Naive thymus-derived CD4-positive, alpha-beta T cell (primary cell): Measurements from ENCODE around the gene SCGB2A2. TPM values are rescaled to one million over a fixed set of nuclear protein-coding genes. Genes with fewer than 3 reads are reported as not detected.

ENCODE experiments used
- ATAC-seq: fragments of 150-1000 bp; cut with Tn5 transposase; 2 replicates; pipeline ENCODE4 v1.10.0; 2021; ENCODE audit warnings: mild to moderate bottlenecking, moderate library complexity
- CTCF ChIA-PET: fragments of 350-600 bp; sonication (Branson Sonifier 250); formaldehyde crosslinking; loops from one replicate; lab custom pipeline; 2021; ENCODE audit warnings: antibody characterized with exemption; lab: Charles Lee
- POLR2A ChIA-PET: fragments of 350-600 bp; sonication (Branson Sonifier 250); formaldehyde crosslinking; loops from one replicate; lab custom pipeline; 2021; ENCODE audit warnings: antibody characterized with exemption, inconsistent platforms; lab: Charles Lee
- DNase-seq, 9 donors: peaks; one replicate each; pipeline versions ENCODE4 v3.0.0 to v3.0.0-alpha.2; 2020 to 2022; ENCODE audit warnings: mixed read lengths in 1 of 9
- H3K27ac ChIP-seq: one replicate; pipeline ENCODE4 v1.7.0; 2013; ENCODE audit warnings: mild to moderate bottlenecking, low read depth, low read length, moderate library complexity
- H3K27me3 ChIP-seq, 2 donors: one replicate each; pipeline ENCODE4 v1.7.0; 2013; ENCODE audit warnings: low read length in 2 of 2, mild to moderate bottlenecking in 2 of 2, moderate library complexity in 2 of 2; ENCODE audit not compliant: control insufficient read depth in 2 of 2, insufficient read depth in 2 of 2
- H3K36me3 ChIP-seq, 3 experiments: 1 replicate in 2 of 3; 2 replicates in 1 of 3; pipeline ENCODE4 v1.7.0; 2013; ENCODE audit warnings: low read length in 3 of 3, mild to moderate bottlenecking in 3 of 3, moderate library complexity in 1 of 3; ENCODE audit not compliant: insufficient read depth in 3 of 3, control insufficient read depth in 2 of 3
- H3K4me1 ChIP-seq, 2 donors: one replicate each; pipeline ENCODE4 v1.7.0; 2013; ENCODE audit warnings: low read length in 2 of 2, mild to moderate bottlenecking in 2 of 2, moderate library complexity in 1 of 2; ENCODE audit not compliant: control insufficient read depth in 2 of 2, insufficient read depth in 2 of 2
- H3K4me3 ChIP-seq: 2 replicates; pipeline ENCODE4 v1.7.0; 2013; ENCODE audit warnings: mild to moderate bottlenecking, low read length
- H3K9me3 ChIP-seq, 3 experiments: 1 replicate in 2 of 3; 2 replicates in 1 of 3; pipeline ENCODE4 v1.7.0; 2013; ENCODE audit warnings: low read length in 3 of 3; ENCODE audit not compliant: control insufficient read depth in 2 of 3
- H3K27ac Mint-ChIP-seq, 9 donors: one replicate each; pipeline ENCODE4 v1.8.0; 2020 to 2022; ENCODE audit warnings: mixed read lengths in 9 of 9, mild to moderate bottlenecking in 8 of 9, moderate library complexity in 5 of 9, inconsistent platforms in 2 of 9
- H3K27me3 Mint-ChIP-seq, 5 donors: one replicate each; pipeline ENCODE4 v1.8.0; 2021 to 2022; ENCODE audit warnings: mixed read lengths in 5 of 5, mild to moderate bottlenecking in 1 of 5
- H3K36me3 Mint-ChIP-seq, 5 donors: one replicate each; pipeline ENCODE4 v1.8.0; 2020 to 2022; ENCODE audit warnings: mixed read lengths in 5 of 5, mild to moderate bottlenecking in 3 of 5, inconsistent platforms in 1 of 5
- H3K4me1 Mint-ChIP-seq, 7 donors: one replicate each; pipeline ENCODE4 v1.8.0; 2020 to 2022; ENCODE audit warnings: mixed read lengths in 7 of 7, mild to moderate bottlenecking in 3 of 7, inconsistent platforms in 1 of 7
- H3K4me3 Mint-ChIP-seq, 10 donors: one replicate each; pipeline ENCODE4 v1.8.0; 2020 to 2022; ENCODE audit warnings: mild to moderate bottlenecking in 10 of 10, mixed read lengths in 10 of 10, moderate library complexity in 6 of 10, inconsistent platforms in 2 of 10
- H3K9me3 Mint-ChIP-seq, 11 donors: one replicate each; pipeline ENCODE4 v1.8.0; 2020 to 2022; ENCODE audit warnings: mixed read lengths in 11 of 11, mild to moderate bottlenecking in 4 of 11, inconsistent platforms in 1 of 11, moderate library complexity in 1 of 11
- intact Hi-C, 2 donors: fragments of 100-400 bp; cut with micrococcal nuclease; formaldehyde crosslinking; loops; one replicate each; pipeline ENCODE4 v1.15.1; 2023
- polyA plus RNA-seq, 2 donors: library from polyadenylated mRNA; unstranded; fragments of 300-500 nt; fragmentation: Illumina TruSeq; gene quantifications; one replicate each; pipeline ENCODE4 v1.2.3, GENCODE V29; 2021
- total RNA-seq, 6 experiments: library from RNA in 5 of 6; stranded (reverse) in 5 of 6; gene quantifications; 1 replicate in 5 of 6; 2 replicates in 1 of 6; pipeline ENCODE4 v1.2.3 and lab custom pipeline; 2021 to 2026

SCGB2A2 gene
- not detected for total RNA-seq
- not detected for polyA plus RNA-seq
- total RNA-seq (lab: John Stamatoyannopoulos, UW) = not detected

DNA sequence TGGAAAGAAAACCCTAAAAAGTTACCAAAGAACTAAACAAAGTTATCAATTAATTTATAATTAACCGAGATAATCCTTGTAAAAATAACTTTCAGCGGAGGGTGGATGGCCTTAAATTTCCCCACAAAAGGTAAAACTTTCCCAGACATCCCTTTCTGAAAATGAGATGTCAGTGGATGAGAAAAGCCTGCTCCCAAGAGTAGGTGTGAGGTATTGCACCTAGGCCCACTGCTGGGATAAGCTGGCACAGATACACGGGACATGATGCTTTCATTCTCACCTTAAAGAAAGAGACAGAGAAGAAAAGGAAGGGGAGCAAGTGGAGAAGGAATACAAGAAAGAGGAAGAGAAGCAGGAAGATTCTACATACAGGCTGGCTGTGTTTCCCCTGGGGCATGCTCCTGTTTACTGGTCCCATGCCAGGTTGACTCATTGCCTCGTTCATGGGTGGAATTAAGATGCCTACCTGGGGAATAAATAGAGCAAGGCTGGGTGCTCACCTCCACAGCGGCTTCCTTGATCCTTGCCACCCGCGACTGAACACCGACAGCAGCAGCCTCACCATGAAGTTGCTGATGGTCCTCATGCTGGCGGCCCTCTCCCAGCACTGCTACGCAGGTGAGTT lies at the start of gene SCGB2A2:
TSS of gene SCGB2A2 (plus strand) at position 505 of the 625 bp plus-strand sequence. CDS start at position 564, 59 bp downstream.
- no peak within 1 kb of the TSS for H3K27ac ChIP-seq
- intact Hi-C loops = no loop called here
- Mint-ChIP-seq H3K4me3 (no peak within 1 kb of the TSS), H3K27me3 (peaks cover 6 to 13% (median 12%) of the 10 kb centered on the region in 5 donors), H3K27ac (no peak within 1 kb of the TSS), H3K36me3 (no peaks in the 10 kb centered on the region), H3K9me3 (no peaks in the 10 kb centered on the region), H3K4me1 (no peaks in the 10 kb centered on the region)
- no peak within 1 kb of the TSS for H3K4me3 ChIP-seq
- ChIA-PET POLR2A (no interaction called here), CTCF (no interaction called here)
- no peaks in the 10 kb centered on the region for H3K27me3 ChIP-seq
- H3K4me1 ChIP-seq = no peaks in the 10 kb centered on the region
- ATAC-seq = no peak
- no peaks in the 10 kb centered on the region for H3K36me3 ChIP-seq
- no peaks in the 10 kb centered on the region for H3K9me3 ChIP-seq
- DNase-seq = no peak

- Histone ChIP-seq H3K4me1 (no peaks in the 10 kb centered on the region), H3K27me3 (no peaks in the 10 kb centered on the region), H3K4me3 (no peak overlapping the region), H3K27ac (no peak overlapping the region), H3K36me3 (no peaks in the 10 kb centered on the region), H3K9me3 (peaks cover 0 to 29% (median 14%) of the 10 kb centered on the region in 3 experiments)
- H3K4me3 Mint-ChIP-seq = no peak overlapping the region
- CTCF ChIA-PET = no interaction called here
- POLR2A ChIA-PET = no interaction called here
- intact Hi-C loops = no loop called here
- peaks cover 0 to 9% (median 5%) of the 10 kb centered on the region in 5 donors for H3K36me3 Mint-ChIP-seq
- no peaks in the 10 kb centered on the region for H3K4me1 Mint-ChIP-seq
- ATAC-seq (no peak), DNase-seq (no peak)
- peaks cover 5 to 25% (median 20%) of the 10 kb centered on the region in 5 donors for H3K27me3 Mint-ChIP-seq
- H3K9me3 Mint-ChIP-seq = peaks cover 12 to 60% (median 33%) of the 10 kb centered on the region in 11 donors
- no peak overlapping the region for H3K27ac Mint-ChIP-seq
Observed at GRCh38 chr11:62221498-62221897, 48.5 kb upstream of the SCGB2A2 start.

DNA sequence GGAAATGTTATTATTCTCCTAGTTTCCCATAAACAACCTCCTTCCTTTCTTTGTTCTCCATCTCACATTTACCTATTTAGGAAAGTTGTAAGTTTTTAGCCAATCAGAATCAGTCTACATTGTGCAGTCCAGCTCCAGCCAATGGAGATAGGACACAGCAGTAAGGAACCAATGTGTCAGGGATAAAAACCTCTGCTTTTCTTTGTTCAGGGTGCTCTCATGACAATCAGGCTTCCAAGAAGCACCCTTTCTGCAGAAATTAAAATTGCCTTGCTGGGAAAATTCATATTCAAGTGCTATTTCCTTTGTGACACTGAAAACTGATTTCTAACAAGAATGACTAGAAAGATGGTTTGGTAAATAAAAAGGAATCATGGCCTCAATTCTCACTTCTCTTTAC lies 46.9 kb upstream of the SCGB2A2 start:
- H3K27me3 ChIP-seq = no peaks in the 10 kb centered on the region
- intact Hi-C loops = no loop called here
- ChIA-PET CTCF (interaction anchor here (0.7 kb wide), 1 partner anchor 661 kb away, joined by 4 read pairs; no protein-coding TSS in a partner anchor), POLR2A (no interaction called here)
- no peak overlapping the region for H3K4me3 ChIP-seq
- H3K27ac ChIP-seq = no peak overlapping the region
- Mint-ChIP-seq H3K4me3 (no peak overlapping the region), H3K27me3 (peaks cover 5 to 18% (median 14%) of the 10 kb centered on the region in 5 donors), H3K9me3 (peaks cover 12 to 60% (median 33%) of the 10 kb centered on the region in 11 donors), H3K27ac (no peak overlapping the region), H3K4me1 (no peaks in the 10 kb centered on the region), H3K36me3 (peaks cover 0 to 9% (median 5%) of the 10 kb centered on the region in 5 donors)
- H3K4me1 ChIP-seq = no peaks in the 10 kb centered on the region
- H3K36me3 ChIP-seq = no peaks in the 10 kb centered on the region
- DNase-seq = no peak
- ATAC-seq = no peak
- H3K9me3 ChIP-seq = peaks cover 0 to 29% (median 14%) of the 10 kb centered on the region in 3 experiments

- intact Hi-C loops = loop anchor here (2.0 to 5.0 kb wide), 2 partner anchors 77 to 79 kb away; no protein-coding TSS in a partner anchor
- H3K27ac ChIP-seq = no peak overlapping the region
- ATAC-seq (no peak), DNase-seq (no peak)
- ChIA-PET CTCF (interaction anchor here (0.6 kb wide), 1 partner anchor 77 kb away, joined by 3 read pairs; no protein-coding TSS in a partner anchor), POLR2A (no interaction called here)
- Mint-ChIP-seq H3K27me3 (peaks cover 21 to 51% (median 37%) of the 10 kb centered on the region in 5 donors), H3K4me3 (no peak overlapping the region), H3K36me3 (no peaks in the 10 kb centered on the region), H3K4me1 (no peaks in the 10 kb centered on the region), H3K9me3 (no peaks in the 10 kb centered on the region), H3K27ac (no peak overlapping the region)
- H3K4me3 ChIP-seq = no peak overlapping the region
- no peaks in the 10 kb centered on the region for H3K9me3 ChIP-seq
- no peaks in the 10 kb centered on the region for H3K4me1 ChIP-seq
- H3K36me3 ChIP-seq = no peaks in the 10 kb centered on the region
- H3K27me3 ChIP-seq = no peaks in the 10 kb centered on the region
Observed at GRCh38 chr11:62233730-62234129, 36.2 kb upstream of the SCGB2A2 start.

GRCh38 chr11:62236187-62236586 lies 33.8 kb upstream of the SCGB2A2 start:
- no peak overlapping the region for H3K4me3 ChIP-seq
- intact Hi-C loops = no loop called here
- ATAC-seq (no peak), DNase-seq (no peak)
- no peak overlapping the region for H3K27ac ChIP-seq
- no peaks in the 10 kb centered on the region for H3K36me3 ChIP-seq
- H3K27ac Mint-ChIP-seq = no peak overlapping the region
- H3K4me3 Mint-ChIP-seq = no peak overlapping the region
- POLR2A ChIA-PET = no interaction called here
- peaks cover 21 to 58% (median 54%) of the 10 kb centered on the region in 5 donors for H3K27me3 Mint-ChIP-seq
- no peaks in the 10 kb centered on the region for H3K9me3 ChIP-seq
- no peaks in the 10 kb centered on the region for H3K4me1 Mint-ChIP-seq
- peaks cover 0 to 3% (median 0%) of the 10 kb centered on the region in 5 donors for H3K36me3 Mint-ChIP-seq
- H3K9me3 Mint-ChIP-seq = no peaks in the 10 kb centered on the region
- H3K27me3 ChIP-seq = no peaks in the 10 kb centered on the region
- no peaks in the 10 kb centered on the region for H3K4me1 ChIP-seq
- CTCF ChIA-PET = no interaction called here

DNA sequence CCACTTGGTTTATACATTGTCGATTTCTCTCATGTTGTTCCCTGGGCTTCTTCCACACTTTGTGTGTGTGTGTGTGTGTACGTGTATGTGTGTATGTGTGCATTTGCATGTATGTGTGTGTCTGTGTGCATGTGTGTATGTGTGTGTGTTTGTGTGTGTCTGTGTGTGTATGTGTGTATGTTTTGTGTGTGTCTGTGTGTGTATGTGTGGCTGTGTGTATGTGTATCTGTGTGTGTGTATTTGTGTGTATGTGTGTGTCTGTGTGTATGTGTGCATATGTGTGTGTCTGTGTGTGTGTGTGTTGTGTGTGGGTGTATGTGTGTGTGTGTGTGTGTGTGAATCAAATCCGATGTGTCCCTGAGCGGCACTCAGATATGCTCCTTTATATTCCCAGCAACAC lies 32.5 kb upstream of the SCGB2A2 start:
- intact Hi-C loops = no loop called here
- peaks cover 21 to 56% (median 49%) of the 10 kb centered on the region in 5 donors for H3K27me3 Mint-ChIP-seq
- POLR2A ChIA-PET = no interaction called here
- no peak overlapping the region for H3K4me3 Mint-ChIP-seq
- Histone ChIP-seq H3K27ac (no peak overlapping the region), H3K4me3 (no peak overlapping the region), H3K27me3 (no peaks in the 10 kb centered on the region), H3K9me3 (no peaks in the 10 kb centered on the region), H3K36me3 (no peaks in the 10 kb centered on the region), H3K4me1 (no peaks in the 10 kb centered on the region)
- H3K4me1 Mint-ChIP-seq = no peaks in the 10 kb centered on the region
- CTCF ChIA-PET = no interaction called here
- DNase-seq = no peak
- H3K36me3 Mint-ChIP-seq = peaks cover 0 to 3% (median 0%) of the 10 kb centered on the region in 5 donors
- no peaks in the 10 kb centered on the region for H3K9me3 Mint-ChIP-seq
- ATAC-seq = no peak
- H3K27ac Mint-ChIP-seq = no peak overlapping the region

GRCh38 chr11:62238151-62238550 lies 31.8 kb upstream of the SCGB2A2 start:
- H3K9me3 ChIP-seq = no peaks in the 10 kb centered on the region
- ChIA-PET POLR2A (no interaction called here), CTCF (no interaction called here)
- Mint-ChIP-seq H3K4me3 (no peak overlapping the region), H3K27ac (no peak overlapping the region), H3K27me3 (peaks cover 21 to 49% (median 43%) of the 10 kb centered on the region in 5 donors), H3K9me3 (no peaks in the 10 kb centered on the region), H3K4me1 (no peaks in the 10 kb centered on the region), H3K36me3 (peaks cover 0 to 3% (median 0%) of the 10 kb centered on the region in 5 donors)
- H3K4me3 ChIP-seq = no peak overlapping the region
- H3K27ac ChIP-seq = no peak overlapping the region
- H3K36me3 ChIP-seq = no peaks in the 10 kb centered on the region
- no peaks in the 10 kb centered on the region for H3K27me3 ChIP-seq
- ATAC-seq (no peak), DNase-seq (no peak)
- intact Hi-C loops = no loop called here
- H3K4me1 ChIP-seq = no peaks in the 10 kb centered on the region
